Vagina (tissue), 2 donors: Measurements from ENCODE around the gene DENND5A. TPM values are rescaled to one million over a fixed set of nuclear protein-coding genes. Genes with fewer than 3 reads are reported as not detected.

ENCODE experiments used
- DNase-seq, 2 donors: peaks; one replicate each; pipeline ENCODE4 v3.0.0-alpha.2; 2017; ENCODE audit errors: extremely low spot score in 2 of 2
- H3K27ac ChIP-seq: fragments of 200-600 bp; sonication (generic); one replicate; pipeline ENCODE4 v1.5.1; 2019
- H3K27me3 ChIP-seq: fragments of 200-600 bp; sonication (generic); one replicate; pipeline ENCODE4 v1.5.1; 2019
- H3K36me3 ChIP-seq, 2 donors: fragments of 200-600 bp; sonication (generic); one replicate each; pipeline ENCODE4 v1.5.1; 2017 to 2019
- H3K4me1 ChIP-seq: fragments of 200-600 bp; sonication (generic); one replicate; pipeline ENCODE4 v1.5.1; 2019
- H3K4me3 ChIP-seq, 2 donors: fragments of 200-600 bp; sonication (generic); 1 replicate in 1 of 2; 2 replicates in 1 of 2; pipeline ENCODE4 v1.5.1; 2016 to 2019
- H3K9me3 ChIP-seq: fragments of 200-600 bp; sonication (generic); one replicate; pipeline ENCODE4 v1.5.1; 2019
- POLR2A ChIP-seq, 2 donors: fragments of 450-650 bp; IDR thresholded peaks; one replicate each; pipeline ENCODE4 v1.6.1; 2017; ENCODE audit warnings: antibody characterized with exemption in 2 of 2, mild to moderate bottlenecking in 2 of 2, moderate library complexity in 2 of 2
- POLR2AphosphoS5 ChIP-seq, 2 donors: sonication (generic); formaldehyde crosslinking; IDR thresholded peaks; one replicate each; pipeline ENCODE4 v1.9.0; 2017; ENCODE audit warnings: antibody characterized with exemption in 2 of 2, mild to moderate bottlenecking in 2 of 2, low read depth in 1 of 2; ENCODE audit not compliant: insufficient read depth in 1 of 2
- intact Hi-C: fragments of 100-400 bp; cut with DNase I; formaldehyde crosslinking; loops from one replicate; pipeline ENCODE4 v1.15.1; 2023
- total RNA-seq: library from RNA; depleted of rRNA; stranded (reverse); fragments of >200 nt; gene quantifications from one replicate; pipeline ENCODE4 v1.2.3, GENCODE V29; 2016
- TF ChIP-seq, protein P1 (sequence below), 3 experiments: fragments of 450-650 bp in 2 of 3; fragments of 200-600 bp in 1 of 3; sonication (generic) in 1 of 3; IDR thresholded peaks; one replicate each; pipeline ENCODE4 v1.5.1; 2017 to 2019; ENCODE audit warnings: antibody characterized with exemption in 3 of 3, mild to moderate bottlenecking in 2 of 3, moderate library complexity in 2 of 3

Gene DENND5A
- total RNA-seq, 1 donor from 2014 or later, result 82.0 TPM

DNA sequence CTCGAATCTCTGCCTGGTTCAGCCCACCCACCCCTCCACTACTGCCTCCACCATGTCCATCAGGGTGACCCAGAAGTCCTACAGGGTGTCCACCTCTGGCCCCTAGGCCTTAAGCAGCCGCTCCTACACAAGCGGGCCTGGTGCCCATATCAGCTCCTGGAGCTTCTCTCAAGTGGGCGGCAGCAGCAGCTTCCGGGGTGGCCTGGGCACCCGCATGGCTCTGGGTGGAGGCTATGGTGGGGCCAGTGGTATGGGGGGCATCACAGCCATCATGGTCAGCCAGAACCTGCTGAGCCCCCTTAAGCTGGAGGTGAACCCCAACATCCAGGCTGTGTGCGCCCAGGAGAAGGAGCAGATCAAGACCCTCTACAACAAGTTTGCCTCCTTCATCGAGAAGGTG is 170.7 kb downstream of the DENND5A start:
- intact Hi-C loops, result no loop called here
- Histone ChIP-seq H3K27ac (no peak overlapping the region), H3K9me3 (no peaks in the 10 kb centered on the region), H3K4me1 (peaks cover 4% of the 10 kb centered on the region), H3K4me3 (no peak overlapping the region), H3K36me3 (no peaks in the 10 kb centered on the region), H3K27me3 (no peaks in the 10 kb centered on the region)
- TF ChIP-seq POLR2A (IDR thresholded peaks at IDR 0.05) (no peak), POLR2AphosphoS5 (IDR thresholded peaks at IDR 0.05; ENCODE audit: insufficient read depth in 1 of 2, low read depth in 1 of 2) (no peak)
- TF ChIP-seq, protein P1, sequence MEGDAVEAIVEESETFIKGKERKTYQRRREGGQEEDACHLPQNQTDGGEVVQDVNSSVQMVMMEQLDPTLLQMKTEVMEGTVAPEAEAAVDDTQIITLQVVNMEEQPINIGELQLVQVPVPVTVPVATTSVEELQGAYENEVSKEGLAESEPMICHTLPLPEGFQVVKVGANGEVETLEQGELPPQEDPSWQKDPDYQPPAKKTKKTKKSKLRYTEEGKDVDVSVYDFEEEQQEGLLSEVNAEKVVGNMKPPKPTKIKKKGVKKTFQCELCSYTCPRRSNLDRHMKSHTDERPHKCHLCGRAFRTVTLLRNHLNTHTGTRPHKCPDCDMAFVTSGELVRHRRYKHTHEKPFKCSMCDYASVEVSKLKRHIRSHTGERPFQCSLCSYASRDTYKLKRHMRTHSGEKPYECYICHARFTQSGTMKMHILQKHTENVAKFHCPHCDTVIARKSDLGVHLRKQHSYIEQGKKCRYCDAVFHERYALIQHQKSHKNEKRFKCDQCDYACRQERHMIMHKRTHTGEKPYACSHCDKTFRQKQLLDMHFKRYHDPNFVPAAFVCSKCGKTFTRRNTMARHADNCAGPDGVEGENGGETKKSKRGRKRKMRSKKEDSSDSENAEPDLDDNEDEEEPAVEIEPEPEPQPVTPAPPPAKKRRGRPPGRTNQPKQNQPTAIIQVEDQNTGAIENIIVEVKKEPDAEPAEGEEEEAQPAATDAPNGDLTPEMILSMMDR (IDR thresholded peaks at IDR 0.05), result no peak
- no peak for DNase-seq

DNA sequence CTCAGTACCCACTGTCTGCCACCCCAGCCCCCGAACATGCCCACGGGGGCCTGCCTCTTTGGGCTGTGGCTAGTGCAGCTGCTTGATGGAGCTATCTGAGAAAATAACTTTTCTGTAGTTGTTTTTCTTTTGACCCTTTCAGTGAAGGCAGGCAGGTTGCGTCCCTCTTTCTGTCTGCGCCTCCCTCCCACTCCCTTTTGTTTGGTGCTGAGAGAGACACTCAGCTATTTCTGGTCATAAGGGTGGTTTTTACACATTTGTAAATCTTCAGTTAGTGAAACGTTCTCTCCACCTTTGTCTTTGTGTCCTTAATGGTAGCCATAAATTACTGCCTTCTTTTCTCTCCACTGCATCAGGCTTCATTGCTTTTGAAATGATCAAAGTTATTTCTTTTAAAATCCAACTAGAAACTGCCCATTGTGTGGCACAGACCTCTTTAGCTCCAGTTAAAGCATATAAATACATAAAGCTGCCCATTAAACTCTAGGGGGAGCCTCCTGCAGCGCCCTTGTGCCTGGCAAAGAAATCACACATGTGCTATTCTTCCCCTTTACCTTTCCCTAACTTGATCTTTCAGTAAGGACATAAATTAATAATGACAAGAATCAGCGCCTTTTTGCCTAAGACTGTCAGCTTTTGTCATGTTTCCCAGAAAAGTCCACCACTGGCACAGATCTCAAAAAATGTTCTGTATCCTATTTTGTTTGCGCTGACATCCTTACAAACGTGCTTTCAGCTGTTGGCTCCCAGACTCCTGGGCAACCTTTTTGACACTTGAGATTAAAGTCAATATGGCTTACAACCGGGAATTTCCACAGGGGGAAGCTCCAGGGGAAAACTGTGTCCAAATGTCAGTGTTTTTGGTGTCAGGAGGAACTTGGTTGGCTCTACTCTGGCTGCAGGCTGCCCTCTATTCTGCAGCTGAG is 172.0 kb downstream of the DENND5A start:
- Histone ChIP-seq H3K4me1 (peaks cover 4% of the 10 kb centered on the region), H3K9me3 (no peaks in the 10 kb centered on the region), H3K4me3 (no peak overlapping the region), H3K27me3 (no peaks in the 10 kb centered on the region), H3K27ac (no peak overlapping the region), H3K36me3 (no peaks in the 10 kb centered on the region)
- TF ChIP-seq, protein P1 (IDR thresholded peaks at IDR 0.05), result no peak
- no peak for TF ChIP-seq POLR2AphosphoS5 (IDR thresholded peaks at IDR 0.05; ENCODE audit: insufficient read depth in 1 of 2, low read depth in 1 of 2)
- no peak for TF ChIP-seq POLR2A (IDR thresholded peaks at IDR 0.05)
- intact Hi-C loops, result no loop called here
- DNase-seq, result no peak

DNA sequence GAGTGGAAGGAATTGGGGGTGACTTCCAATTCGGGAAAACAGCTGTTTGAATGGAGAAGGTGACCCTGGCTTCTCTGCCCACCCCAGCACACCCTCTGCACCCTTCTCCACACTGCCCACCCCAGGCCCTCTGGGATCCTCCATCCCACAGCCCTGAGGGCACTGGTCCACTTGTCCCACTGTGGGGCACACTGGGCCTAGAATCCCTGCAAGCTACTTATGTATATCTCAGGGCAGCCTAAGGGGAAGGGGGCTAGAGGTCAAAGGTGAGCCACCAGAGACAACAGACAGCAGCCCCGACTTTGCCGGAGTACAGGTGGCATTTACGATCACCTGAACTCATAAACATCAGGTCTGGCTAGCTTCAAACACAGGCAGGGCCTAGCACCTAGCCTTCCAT is 173.1 kb downstream of the DENND5A start:
- intact Hi-C loops, result no loop called here
- TF ChIP-seq, protein P1 (IDR thresholded peaks at IDR 0.05), result no peak
- TF ChIP-seq POLR2A (IDR thresholded peaks at IDR 0.05) (no peak), POLR2AphosphoS5 (IDR thresholded peaks at IDR 0.05; ENCODE audit: insufficient read depth in 1 of 2, low read depth in 1 of 2) (no peak)
- Histone ChIP-seq H3K27ac (no peak overlapping the region), H3K4me1 (peaks cover 4% of the 10 kb centered on the region), H3K4me3 (peak overlapping the region; percentile 52 to 80), H3K9me3 (no peaks in the 10 kb centered on the region), H3K27me3 (no peaks in the 10 kb centered on the region), H3K36me3 (no peaks in the 10 kb centered on the region)
- DNase-seq, result no peak

DNA sequence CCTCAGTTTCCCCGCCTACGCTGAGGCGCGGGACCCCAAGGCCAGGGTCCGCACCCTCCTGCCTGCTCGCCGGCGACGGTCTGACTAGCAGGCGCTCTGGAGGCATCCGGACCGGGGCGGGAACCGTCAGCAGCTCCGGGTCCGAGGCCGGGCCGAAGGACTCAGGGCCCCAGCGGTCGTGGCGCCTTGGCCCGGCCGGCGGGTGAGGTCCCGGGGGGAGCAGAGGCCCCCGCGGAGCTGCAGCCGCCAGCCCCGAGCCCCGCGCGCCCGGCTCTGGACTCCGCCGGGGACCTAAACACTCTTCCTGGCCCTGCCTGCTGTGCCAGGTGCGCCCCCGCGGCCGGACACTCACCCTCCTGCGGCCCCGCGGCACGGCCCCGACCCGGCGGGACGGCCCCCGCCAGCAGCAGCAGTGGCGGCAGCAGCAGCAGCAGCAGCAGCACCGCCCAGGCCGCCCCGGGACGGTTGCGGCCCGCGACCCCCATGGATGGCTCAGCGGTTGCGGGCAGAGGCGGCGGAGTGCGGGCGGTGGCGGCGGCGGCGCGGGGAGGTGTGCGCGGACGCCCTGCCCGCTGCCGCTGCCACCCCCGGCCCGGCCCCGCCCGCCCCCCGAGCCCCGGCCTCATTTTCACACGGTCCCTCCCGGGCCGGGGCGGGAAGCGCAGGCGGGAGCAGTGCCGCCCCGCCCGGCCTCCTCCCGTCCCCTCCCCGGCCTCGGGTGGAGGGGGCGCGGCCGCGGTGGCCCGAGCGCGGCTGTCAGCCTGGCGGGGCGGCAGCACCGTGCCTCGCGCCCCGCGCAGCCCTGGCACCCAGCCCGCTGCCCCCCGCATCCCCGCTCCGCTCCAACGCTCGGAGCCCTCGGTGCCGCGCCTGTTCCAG is 173.9 kb downstream of the DENND5A start, which contains the start of gene SCUBE2:
SCUBE2 (minus strand) TSS at position 556 of the 879 bp plus-strand sequence; CDS start at position 485, 71 bp downstream.
- no peaks in the 10 kb centered on the region for H3K36me3 ChIP-seq
- TF ChIP-seq, protein P1 (IDR thresholded peaks at IDR 0.05), result no peak
- TF ChIP-seq POLR2AphosphoS5 (IDR thresholded peaks at IDR 0.05; ENCODE audit: insufficient read depth in 1 of 2, low read depth in 1 of 2), result no peak
- TF ChIP-seq POLR2A (IDR thresholded peaks at IDR 0.05), result no peak
- intact Hi-C loops, result no loop called here
- no peaks in the 10 kb centered on the region for H3K9me3 ChIP-seq
- no peaks in the 10 kb centered on the region for H3K27me3 ChIP-seq
- DNase-seq, result no peak
- H3K4me1 ChIP-seq, result peaks cover 4% of the 10 kb centered on the region
- H3K27ac ChIP-seq, result peak within 1 kb of the TSS; percentile 25
- H3K4me3 ChIP-seq, result peak within 1 kb of the TSS; percentile 52 to 80
